T-helper 2 cell treated with Interferon-gamma antibody and Interleukin-4, amounts not matched to agents 5 μg/mL and 100 μg/mL, for 36 hours (primary cell): Measurements from ENCODE around the gene NDUFV3.
"Not testable (repeated sequence)": the region's sequence is repeated elsewhere in the genome, so short reads cannot be mapped to it uniquely, and the experiment has no call there.

Source experiments
- DNase-seq: peaks from one replicate; pipeline ENCODE4 v3.0.0; 2021; ENCODE audit warnings: low spot score
- H3K27ac Mint-ChIP-seq: one replicate; pipeline ENCODE4 v1.8.0; 2021; ENCODE audit warnings: mild to moderate bottlenecking, mixed read lengths
- H3K27me3 Mint-ChIP-seq: one replicate; pipeline ENCODE4 v1.8.0; 2021; ENCODE audit warnings: low read depth, mixed read lengths
- H3K36me3 Mint-ChIP-seq: one replicate; pipeline ENCODE4 v1.8.0; 2021; ENCODE audit warnings: low read depth, mixed read lengths
- H3K4me1 Mint-ChIP-seq: one replicate; pipeline ENCODE4 v1.8.0; 2021; ENCODE audit warnings: low read depth, mixed read lengths
- H3K4me3 Mint-ChIP-seq: one replicate; pipeline ENCODE4 v1.8.0; 2022; ENCODE audit warnings: mild to moderate bottlenecking, moderate library complexity, mixed read lengths
- H3K9me3 Mint-ChIP-seq: one replicate; pipeline ENCODE4 v1.8.0; 2021; ENCODE audit warnings: mixed read lengths

NDUFV3 gene

GRCh38 chr21:42861848-42862400 is 31.2 kb upstream of the NDUFV3 start:
- Mint-ChIP-seq H3K4me1 (peaks cover 9% of the 10 kb centered on the region), H3K27ac (no peak overlapping the region), H3K27me3 (no peaks in the 10 kb centered on the region), H3K4me3 (no peak overlapping the region), H3K9me3 (no peaks in the 10 kb centered on the region), H3K36me3 (peaks cover 37% of the 10 kb centered on the region)
- no peak for DNase-seq

DNA sequence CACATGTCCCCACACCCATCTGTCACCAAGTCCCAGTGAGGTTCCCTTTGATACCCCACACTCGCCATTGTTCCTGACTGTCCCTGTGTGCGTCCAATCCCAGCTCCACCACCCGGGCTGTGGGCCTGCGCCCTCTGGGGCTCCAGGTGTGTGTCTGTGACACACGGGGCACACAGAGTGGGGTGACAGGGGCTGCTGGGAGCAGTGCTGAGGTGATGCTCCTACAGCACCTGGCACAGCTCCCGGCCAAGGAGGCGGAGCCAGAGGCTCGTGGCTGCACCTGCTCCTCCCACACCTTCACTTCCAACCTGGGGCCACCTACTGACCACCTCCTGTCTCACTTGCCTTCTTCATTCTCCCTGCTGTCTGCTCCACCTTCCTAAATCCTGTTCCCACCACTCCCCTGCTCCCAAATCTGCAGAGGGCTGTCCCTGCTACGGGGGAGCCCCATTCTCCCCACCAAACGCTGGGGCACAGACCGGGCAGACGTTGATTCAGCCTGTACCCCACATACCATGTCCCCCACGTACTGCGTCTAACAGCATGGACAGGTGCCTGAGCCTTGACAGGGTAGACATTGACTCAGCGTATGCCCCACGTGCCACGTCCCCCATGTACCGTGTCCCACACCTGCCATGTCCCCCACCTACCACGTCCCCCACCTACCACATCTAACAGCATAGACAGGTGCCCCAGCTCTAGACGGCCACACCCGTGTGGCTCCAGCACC is 30.2 kb upstream of the NDUFV3 start:
- Mint-ChIP-seq H3K4me3 (no peak overlapping the region), H3K4me1 (peaks cover 9% of the 10 kb centered on the region), H3K9me3 (no peaks in the 10 kb centered on the region), H3K27me3 (no peaks in the 10 kb centered on the region), H3K36me3 (peaks cover 41% of the 10 kb centered on the region), H3K27ac (no peak overlapping the region)
- DNase-seq: no peak

DNA sequence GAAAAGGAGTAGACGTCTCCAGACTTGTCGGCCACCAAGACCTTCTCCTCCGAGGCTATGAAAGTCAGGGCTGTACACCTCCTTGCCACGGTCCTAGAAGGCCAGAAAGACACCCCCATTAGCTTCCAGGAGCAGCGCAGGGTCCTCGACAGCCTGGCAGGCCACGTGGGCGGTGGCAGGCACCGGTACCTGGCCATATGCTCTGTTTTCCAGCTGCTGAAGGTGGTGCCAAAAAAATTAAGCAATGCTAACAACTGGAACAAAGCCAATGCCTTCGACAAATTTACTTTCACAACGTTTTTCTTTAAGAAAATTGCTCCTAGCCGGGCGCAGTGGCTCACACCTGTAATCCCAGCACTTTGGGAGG is 29.6 kb upstream of the NDUFV3 start:
- Mint-ChIP-seq H3K36me3 (peaks cover 44% of the 10 kb centered on the region), H3K4me1 (peaks cover 9% of the 10 kb centered on the region), H3K9me3 (no peaks in the 10 kb centered on the region), H3K27ac (no peak overlapping the region), H3K4me3 (no peak overlapping the region), H3K27me3 (no peaks in the 10 kb centered on the region)
- DNase-seq: no peak

DNA sequence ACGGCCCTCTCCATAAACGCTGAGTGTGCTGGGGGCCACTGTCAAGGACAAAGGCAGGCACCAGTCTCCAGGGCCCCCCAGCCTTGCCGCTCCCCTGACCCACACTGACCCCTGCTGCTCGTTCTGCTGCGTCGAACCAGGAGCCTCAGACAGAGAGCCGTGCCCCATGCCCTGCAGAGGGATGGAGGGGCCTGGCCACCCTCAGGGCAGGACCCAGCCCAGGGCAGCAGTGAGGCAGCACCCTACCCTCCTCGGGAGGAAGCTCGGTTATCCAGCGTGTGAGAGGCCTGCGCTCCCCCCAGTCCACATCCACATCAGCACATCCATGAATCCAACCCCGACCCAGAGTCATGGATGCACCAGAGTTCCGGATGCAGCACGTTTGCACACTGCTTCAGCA is 28.8 kb upstream of the NDUFV3 start:
- Mint-ChIP-seq H3K4me3 (no peak overlapping the region), H3K4me1 (peaks cover 9% of the 10 kb centered on the region), H3K36me3 (peaks cover 43% of the 10 kb centered on the region), H3K27ac (no peak overlapping the region), H3K27me3 (no peaks in the 10 kb centered on the region), H3K9me3 (no peaks in the 10 kb centered on the region)
- no peak for DNase-seq

GRCh38 chr21:42864815-42865775 is 28.0 kb upstream of the NDUFV3 start:
- no peaks in the 10 kb centered on the region for H3K27me3 Mint-ChIP-seq
- peaks cover 48% of the 10 kb centered on the region for H3K36me3 Mint-ChIP-seq
- no peak overlapping the region for H3K4me3 Mint-ChIP-seq
- H3K9me3 Mint-ChIP-seq: no peaks in the 10 kb centered on the region
- peaks cover 9% of the 10 kb centered on the region for H3K4me1 Mint-ChIP-seq
- H3K27ac Mint-ChIP-seq: peak overlapping the region; percentile 31
- no peak for DNase-seq

- DNase-seq: no peak
- Mint-ChIP-seq H3K36me3 (peaks cover 49% of the 10 kb centered on the region), H3K4me3 (no peak overlapping the region), H3K9me3 (no peaks in the 10 kb centered on the region), H3K27me3 (no peaks in the 10 kb centered on the region), H3K4me1 (peaks cover 9% of the 10 kb centered on the region), H3K27ac (no peak overlapping the region)
Observed at GRCh38 chr21:42865776-42866160, 27.3 kb upstream of the NDUFV3 start.

GRCh38 chr21:42868196-42868595 is 24.9 kb upstream of the NDUFV3 start:
- Mint-ChIP-seq H3K36me3 (peaks cover 50% of the 10 kb centered on the region), H3K4me3 (no peak overlapping the region), H3K27ac (no peak overlapping the region), H3K4me1 (peaks cover 9% of the 10 kb centered on the region), H3K9me3 (no peaks in the 10 kb centered on the region), H3K27me3 (no peaks in the 10 kb centered on the region)
- no peak for DNase-seq

DNA sequence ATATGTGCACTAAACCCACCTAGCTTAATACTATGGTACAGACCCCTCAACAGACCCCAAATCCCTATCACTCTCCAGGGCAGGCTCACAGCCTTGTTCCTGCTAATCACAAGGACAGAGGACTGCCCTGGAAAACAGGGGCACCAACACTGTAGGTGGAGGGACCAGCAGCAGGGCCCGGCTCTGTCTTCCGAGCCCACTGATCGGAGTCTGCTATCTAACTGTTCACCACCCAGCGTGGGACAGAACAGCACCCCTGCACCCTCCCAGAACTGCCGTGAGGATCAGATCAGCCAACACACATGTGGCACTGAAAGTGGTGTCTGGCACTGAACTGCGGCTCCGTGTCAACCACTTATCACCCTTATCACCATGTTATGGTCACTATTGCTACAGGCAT is 20.0 kb upstream of the NDUFV3 start:
- H3K27me3 Mint-ChIP-seq: no peaks in the 10 kb centered on the region
- H3K4me1 Mint-ChIP-seq: peaks cover 1% of the 10 kb centered on the region
- H3K36me3 Mint-ChIP-seq: peaks cover 52% of the 10 kb centered on the region
- H3K4me3 Mint-ChIP-seq: no peak overlapping the region
- no peak for DNase-seq
- H3K9me3 Mint-ChIP-seq: no peaks in the 10 kb centered on the region
- H3K27ac Mint-ChIP-seq: peak overlapping the region; percentile 9

DNA sequence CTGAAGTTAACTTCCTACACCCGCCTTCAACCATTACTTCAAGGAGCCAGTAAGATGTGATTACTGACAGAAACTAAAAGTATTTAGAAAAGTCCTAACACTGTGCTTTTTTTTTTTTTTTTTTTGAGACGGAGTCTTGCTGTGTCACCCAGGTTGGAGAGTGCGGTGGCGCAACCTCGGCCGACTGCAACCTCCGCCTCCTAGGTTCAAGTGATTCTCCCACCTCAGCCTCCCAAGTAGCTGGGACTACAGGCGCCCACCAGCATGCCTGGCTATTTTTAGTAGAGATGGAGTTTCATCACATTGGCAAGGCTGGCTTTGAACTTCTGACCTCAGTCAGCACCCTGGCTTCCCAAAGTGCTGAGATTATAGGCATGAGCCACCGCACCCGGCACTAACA is 17.3 kb upstream of the NDUFV3 start:
- H3K27me3 Mint-ChIP-seq, DNase-seq, H3K4me3 Mint-ChIP-seq, H3K27ac Mint-ChIP-seq, H3K9me3 Mint-ChIP-seq: not testable (repeated sequence)
- peaks cover 14% of the 10 kb centered on the region for H3K4me1 Mint-ChIP-seq
- peaks cover 42% of the 10 kb centered on the region for H3K36me3 Mint-ChIP-seq

- H3K27ac Mint-ChIP-seq: peak overlapping the region; percentile 94
- peaks cover 3% of the 10 kb centered on the region for H3K27me3 Mint-ChIP-seq
- H3K4me1 Mint-ChIP-seq: peaks cover 20% of the 10 kb centered on the region
- H3K4me3 Mint-ChIP-seq: peak overlapping the region; percentile 96
- H3K36me3 Mint-ChIP-seq: peaks cover 30% of the 10 kb centered on the region
- no peak for DNase-seq
- no peaks in the 10 kb centered on the region for H3K9me3 Mint-ChIP-seq
Observed at GRCh38 chr21:42878678-42878992, 14.5 kb upstream of the NDUFV3 start.

DNA sequence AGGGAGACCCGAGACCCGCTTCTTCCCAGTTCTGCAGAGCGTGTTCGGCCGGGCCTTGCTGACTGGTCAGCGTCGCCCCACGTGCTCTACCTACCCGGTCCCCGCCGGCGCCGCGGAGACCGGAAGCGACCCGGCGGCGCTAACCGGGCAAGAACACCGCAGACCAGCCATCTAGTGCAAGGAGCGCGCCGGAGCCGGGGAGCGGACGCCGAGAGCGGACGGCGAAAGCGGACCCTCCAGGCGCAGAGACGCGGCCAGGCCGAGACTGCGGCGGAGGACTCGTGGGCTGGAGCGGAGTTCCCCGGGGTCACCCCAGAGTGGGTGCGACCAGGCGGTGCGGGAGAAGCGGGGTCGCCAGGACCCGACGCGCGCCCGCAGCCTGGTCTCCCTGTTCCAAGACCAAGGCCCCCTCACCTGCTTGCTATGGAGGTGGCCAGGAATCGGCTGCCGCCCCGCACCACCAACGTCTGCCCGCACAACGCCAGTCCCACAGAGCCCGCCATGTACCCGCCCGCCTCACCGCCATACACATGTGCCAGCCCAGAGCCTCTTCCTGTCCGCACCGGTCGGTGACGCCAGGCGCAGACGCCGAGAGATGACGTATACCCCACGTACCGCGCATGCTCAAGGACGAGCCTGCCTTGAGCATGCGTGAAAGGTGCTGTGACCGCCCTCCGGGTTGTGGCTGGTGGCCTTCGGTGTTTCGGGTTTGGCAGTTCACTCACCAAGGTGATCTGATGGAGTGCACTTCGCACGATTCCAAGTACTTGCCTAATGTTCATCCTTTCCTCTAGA is 13.9 kb upstream of the NDUFV3 start, which contains the start of gene WDR4:
Gene WDR4, minus strand, starts transcription at position 547 of the 795 bp plus-strand sequence. Its CDS starts 44 bp downstream, at position 503.
- Mint-ChIP-seq H3K27me3 (peaks cover 3% of the 10 kb centered on the region), H3K4me3 (peak within 1 kb of the TSS; percentile 96), H3K36me3 (peaks cover 27% of the 10 kb centered on the region), H3K4me1 (peaks cover 20% of the 10 kb centered on the region), H3K27ac (peak within 1 kb of the TSS; percentile 97), H3K9me3 (no peaks in the 10 kb centered on the region)
- DNase-seq: peak; percentile 99

- Mint-ChIP-seq H3K27me3 (peaks cover 3% of the 10 kb centered on the region), H3K4me1 (peaks cover 20% of the 10 kb centered on the region), H3K27ac (peak overlapping the region; percentile 97), H3K9me3 (no peaks in the 10 kb centered on the region), H3K4me3 (peak overlapping the region; percentile 96), H3K36me3 (peaks cover 18% of the 10 kb centered on the region)
- no peak for DNase-seq
Observed at GRCh38 chr21:42880352-42880751, 12.8 kb upstream of the NDUFV3 start.

GRCh38 chr21:42883921-42884320 is 9.2 kb upstream of the NDUFV3 start:
- no peak overlapping the region for H3K4me3 Mint-ChIP-seq

More at GRCh38 chr21:42883921-42884320, 9.2 kb upstream of the NDUFV3 start:
- no peaks in the 10 kb centered on the region for H3K9me3 Mint-ChIP-seq
- no peak for DNase-seq
- peaks cover 2% of the 10 kb centered on the region for H3K36me3 Mint-ChIP-seq
- no peak overlapping the region for H3K27ac Mint-ChIP-seq
- peaks cover 3% of the 10 kb centered on the region for H3K27me3 Mint-ChIP-seq
- H3K4me1 Mint-ChIP-seq: peaks cover 17% of the 10 kb centered on the region
